ENCODE results near the gene NDUFV1. TPM values are rescaled to one million over a fixed set of nuclear protein-coding genes. Genes with fewer than 3 reads are reported as not detected.
"Not testable (repeated sequence)": the region's sequence is repeated elsewhere in the genome, so short reads cannot be mapped to it uniquely, and the experiment has no call there.

Gene NDUFV1
- polyA plus RNA-seq, 1 donor = 155 TPM

DNA sequence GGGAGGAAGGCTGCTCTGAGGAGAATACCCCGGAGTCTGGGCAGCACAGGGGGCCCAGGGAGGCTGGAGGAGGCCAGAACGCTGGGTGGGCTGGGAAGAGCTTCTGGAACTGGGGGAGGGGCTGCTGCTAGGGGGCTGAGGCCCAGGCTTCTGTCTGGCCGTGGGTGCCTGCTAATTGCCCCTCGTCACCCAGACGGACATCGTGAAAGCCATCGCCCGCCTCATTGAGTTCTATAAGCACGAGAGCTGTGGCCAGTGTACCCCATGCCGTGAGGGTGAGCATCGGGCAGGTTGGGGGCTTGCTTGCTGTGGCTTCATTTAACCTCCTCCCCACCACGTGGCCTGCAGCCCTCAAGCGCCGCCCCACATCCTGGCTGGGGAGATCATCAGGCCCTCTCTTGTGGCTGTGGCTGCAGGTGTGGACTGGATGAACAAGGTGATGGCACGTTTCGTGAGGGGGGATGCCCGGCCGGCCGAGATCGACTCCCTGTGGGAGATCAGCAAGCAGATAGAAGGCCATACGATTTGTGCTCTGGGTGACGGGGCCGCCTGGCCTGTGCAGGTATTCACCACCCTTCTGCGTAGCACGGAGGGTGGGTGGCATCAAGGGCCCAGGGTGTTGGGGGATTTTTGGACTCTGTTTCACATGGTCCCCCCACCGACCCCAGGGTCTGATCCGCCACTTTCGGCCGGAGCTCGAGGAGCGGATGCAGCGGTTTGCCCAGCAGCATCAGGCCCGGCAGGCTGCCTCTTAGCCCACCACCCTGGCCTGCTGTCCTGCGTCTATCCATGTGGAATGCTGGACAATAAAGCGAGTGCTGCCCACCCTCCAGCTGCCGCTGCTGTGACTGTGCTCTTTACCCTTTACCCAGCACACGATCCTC is 5.2 kb downstream of the NDUFV1 start:
- no peak for DNase-seq

DNA sequence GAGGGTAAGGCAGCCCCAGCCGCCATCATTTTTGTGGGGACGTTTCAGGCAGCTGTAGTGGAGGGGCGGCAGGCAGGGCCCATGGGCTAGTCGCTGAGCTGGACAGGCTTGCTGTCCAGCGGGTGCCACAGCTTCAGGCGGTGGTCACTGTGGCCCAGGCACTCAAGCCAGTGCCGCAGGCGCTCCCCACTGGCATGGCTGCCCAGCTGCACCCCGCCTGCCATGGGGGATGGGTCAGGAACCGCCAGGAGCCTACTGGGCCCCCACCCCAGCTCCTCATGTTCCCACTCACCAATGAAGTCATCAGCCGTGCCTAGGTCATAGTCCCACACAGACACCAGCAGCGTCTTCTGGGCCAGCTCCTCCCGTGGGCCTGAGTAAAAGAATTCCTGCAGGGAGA is 6.0 kb downstream of the NDUFV1 start:
- DNase-seq = no peak

DNA sequence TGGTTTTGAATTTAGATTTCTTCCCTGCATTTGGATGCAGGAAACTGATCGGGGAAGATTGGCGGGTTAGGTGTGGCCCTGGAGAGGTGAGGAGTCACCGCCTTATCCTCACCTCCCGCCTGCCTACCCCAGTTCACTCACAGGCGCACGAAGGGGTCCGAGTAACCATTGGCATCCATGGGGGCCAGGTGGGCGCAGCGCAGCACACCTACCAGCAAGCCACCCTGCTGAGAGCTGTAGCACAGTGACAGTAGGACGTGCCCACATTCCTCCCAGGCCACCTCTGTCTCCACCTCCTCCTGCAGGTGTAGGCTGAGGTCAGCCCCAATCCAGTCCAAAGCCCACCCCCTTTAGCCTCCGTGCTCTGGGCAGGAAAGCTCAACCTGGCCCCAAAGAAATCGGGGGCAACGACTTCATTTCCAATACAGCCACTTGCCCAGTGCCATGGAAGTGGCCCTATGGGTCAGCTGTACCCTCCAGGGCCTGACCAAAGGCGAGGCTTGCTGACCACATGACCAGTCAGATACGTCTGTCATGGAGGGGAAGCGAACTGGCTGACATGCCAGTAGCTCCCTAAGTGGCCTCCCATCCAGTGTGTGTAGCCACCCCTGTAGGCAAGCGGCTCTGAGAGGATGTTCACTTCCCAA is 6.7 kb downstream of the NDUFV1 start:
- DNase-seq = no peak

DNA sequence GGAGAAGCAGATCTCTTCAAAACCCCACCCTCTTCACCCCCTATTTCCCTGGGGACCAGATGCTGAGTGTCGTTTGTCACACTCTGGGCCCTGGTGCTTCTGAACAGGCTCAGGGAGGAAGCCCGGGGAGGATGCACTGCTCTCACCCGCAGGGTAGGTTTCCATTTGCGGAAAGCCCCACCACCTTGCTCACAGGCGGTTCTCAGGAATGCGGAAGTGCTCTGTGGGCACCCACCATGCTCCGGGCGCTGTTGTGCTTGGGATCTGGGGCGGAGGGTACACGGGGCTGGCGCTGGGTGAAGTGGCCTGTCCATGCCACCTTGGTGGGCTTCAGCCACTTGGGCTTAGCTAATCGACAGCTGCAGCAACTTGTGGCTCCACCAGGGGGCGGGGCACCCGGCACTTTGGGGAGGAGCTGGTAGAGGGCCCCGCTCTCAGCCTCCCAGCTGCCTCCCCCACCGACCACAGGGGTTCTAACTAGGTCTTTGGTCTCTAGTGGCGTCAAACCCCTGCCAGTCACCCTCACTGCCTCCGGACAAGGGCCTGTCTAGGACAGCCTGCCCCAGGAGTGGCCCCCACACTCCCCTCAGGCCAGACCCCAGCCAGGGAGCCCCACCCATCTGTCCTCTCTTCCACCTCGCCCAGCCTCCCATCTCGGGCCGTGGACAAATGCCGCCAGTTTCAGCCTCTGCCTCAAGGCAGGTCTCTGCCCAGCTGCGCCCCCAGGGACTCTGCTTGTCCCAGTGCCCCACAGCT is 7.4 kb downstream of the NDUFV1 start:
- DNase-seq = no peak

DNA sequence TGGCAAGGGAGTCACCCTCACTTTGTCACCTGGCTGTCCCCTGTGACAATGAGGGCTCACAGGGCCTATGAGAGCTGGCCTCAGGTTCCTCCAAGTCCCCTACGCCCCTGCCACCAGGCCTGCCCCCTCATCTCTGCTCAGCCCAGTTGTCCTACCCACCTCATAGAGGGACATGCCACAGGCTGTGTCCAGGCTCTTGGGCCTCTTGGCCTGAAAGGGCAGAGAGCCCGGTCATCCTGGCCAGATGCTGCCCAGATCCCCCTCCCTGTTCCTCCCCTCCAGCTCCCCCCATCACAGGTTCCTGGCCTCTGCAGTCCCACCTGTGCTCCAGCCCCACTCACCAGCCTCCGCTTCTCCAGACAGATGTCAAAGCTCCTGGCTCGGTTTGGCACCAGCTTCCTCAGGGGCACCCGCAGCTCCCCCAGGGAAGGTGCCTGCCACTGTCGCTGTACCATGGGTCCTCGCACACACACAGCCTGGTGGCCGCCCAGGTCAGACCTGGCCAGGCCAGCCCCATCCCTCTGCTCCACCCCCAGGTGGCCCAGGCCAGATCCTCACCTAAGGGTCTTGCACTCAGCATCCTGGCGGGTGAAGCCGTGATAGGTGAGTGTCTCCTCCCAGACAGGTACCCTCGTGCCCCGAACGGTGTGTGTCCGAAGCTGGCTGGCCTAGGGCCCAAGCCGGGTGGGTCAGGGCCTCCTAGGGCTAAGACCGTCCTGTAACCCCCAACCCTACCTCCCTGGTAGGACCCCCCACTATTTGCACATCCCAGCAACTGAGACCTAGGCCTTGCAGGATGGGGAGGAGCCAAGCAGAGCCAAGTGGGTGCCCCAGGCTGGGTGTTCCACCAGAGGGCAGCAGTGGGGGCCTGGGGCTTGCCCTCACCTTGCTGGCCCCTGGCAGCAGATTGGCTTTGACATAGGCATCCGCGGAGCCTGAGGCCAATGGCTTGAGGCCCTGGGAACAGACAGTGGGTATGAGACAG is 8.3 kb downstream of the NDUFV1 start:
- no peak for DNase-seq

DNA sequence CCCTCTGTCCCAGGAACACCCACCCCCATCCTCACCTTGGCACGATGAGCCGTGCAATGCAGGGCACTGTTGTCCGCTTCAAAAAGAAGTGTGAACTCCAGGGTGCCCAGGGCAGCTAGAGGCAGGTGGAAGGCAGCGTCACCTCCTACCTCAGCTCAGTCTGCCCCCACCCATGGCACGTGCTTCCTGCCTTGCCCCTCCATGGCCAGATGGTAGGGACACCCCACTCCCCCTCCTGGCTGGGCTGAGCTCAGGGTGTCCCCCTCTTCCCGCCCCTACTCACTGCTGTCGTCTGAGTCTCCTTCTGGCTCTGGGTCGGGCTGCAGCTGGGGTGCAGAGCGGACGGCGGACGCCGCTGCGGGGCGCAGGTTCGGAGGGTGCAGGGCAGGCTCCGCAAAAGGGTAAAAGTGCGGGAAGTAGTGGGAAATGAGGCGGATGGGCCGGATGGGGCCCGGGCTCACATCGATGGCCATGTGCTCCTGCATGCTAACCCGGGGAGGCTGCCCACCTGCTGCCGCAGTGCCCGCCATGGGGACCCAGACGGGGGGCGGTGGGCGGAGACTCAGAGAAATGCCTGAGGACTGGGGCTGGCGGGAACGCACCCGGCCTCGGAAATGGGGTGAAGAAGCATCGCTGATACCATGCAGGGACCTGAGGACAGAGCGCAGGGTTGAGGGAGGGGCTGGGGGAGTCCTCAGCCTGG is 9.1 kb downstream of the NDUFV1 start:
- DNase-seq = no peak

DNA sequence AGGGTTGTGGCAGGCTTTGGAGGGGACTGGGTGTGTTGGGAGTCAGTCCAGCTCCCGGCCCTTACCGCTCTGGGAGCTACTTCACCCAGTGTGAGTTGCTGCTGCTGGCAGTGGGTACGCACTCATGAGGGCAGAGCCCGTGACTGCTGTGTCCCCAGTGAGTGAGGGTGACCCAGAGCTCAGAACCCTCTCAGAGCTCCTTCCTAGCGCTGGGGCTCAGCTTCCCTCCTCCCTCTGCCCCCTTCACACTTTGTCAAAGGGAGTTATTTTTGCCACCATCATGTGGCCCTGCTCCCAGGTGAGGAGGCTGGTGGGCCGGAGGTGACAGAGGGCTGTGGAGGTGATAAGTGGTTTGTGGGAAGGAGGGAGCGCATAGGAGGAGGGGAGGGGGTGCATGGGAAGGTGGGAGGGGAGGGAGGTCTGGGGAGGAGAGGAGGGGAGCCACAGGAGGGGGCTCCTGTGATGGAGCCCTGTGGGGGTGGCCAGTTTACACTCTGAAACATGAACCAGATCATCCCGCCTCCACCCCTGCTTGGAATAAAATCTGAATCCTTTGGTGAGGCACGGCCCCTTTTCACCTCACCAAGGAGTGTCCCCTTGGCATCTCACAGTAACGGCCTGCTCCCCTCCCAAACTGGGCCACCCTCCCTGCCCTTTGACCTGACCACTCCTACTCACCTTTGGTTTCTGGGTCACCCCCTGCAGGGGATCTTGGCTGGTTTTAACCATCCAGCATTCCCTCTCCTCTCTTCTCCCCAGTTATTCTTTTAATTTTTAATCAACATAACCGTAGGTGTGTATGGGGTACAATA is 9.9 kb downstream of the NDUFV1 start:
- DNase-seq = no peak

DNA sequence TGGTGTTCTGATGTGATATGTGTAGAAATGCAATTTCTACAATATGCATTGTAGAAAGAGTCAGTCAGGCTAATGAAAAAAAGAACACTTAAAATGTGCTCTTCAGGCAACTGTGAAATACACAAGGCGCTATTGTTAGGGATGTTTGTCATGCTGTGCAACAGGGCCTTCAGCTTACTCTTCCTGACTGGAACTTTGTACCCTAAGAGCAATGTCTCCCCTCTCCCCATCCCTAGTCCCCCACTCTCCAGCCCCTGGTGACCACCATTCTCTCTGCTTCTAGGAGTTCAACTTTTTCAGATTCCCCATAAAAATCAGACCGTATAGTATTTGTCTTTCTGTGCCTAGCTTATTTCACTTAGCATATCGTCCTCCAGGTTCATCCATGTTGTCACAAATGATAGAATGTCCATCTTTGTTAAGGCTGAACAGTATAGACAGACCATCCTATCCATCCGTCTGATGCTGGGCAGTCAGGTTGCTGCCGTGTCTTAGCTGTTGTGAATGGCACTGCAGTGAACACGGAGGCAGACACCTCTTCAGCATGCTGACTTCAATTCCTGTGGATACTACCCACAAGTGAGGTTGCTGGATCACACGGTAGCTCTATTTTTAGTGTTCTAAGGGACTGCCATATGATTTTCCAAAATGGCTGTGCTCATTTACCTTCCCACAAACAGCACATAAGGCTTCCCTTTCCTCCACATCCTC is 10.7 kb downstream of the NDUFV1 start:
- no peak for DNase-seq

DNA sequence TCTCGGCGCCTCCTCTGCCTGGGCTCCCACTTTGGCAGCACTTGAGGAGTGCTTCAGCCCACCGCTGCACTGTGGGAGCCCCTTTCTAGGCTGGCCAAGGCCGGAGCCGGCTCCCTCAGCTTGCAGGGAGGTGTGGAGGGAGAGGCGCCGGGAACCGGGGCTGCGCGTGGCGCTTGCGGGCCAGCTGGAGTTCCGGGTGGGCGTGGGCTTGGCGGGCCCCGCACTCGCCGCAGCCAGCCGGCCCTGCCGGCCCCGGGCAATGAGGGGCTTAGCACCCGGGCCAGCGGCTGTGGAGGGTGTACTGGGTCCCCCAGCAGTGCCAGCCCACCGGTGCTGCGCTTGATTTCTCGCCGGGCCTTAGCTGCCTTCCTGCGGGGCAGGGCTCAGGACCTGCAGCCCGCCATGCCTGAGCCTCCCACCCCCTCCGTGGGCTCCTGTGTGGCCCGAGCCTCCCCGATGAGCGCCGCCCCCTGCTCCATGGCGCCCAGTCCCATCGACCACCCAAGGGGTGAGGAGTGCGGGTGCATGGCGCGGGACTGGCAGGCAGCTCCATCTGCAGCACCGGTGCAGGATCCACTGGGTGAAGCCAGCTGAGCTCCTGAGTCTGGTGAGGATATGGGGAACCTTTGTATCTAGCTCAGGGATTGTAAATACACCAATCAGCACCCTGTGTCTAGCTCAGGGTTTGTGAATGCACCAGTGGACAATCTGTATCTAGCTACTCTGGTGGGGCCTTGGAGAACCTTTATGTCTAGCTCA is 12.3 kb downstream of the NDUFV1 start:
- not testable (repeated sequence) for DNase-seq

DNA sequence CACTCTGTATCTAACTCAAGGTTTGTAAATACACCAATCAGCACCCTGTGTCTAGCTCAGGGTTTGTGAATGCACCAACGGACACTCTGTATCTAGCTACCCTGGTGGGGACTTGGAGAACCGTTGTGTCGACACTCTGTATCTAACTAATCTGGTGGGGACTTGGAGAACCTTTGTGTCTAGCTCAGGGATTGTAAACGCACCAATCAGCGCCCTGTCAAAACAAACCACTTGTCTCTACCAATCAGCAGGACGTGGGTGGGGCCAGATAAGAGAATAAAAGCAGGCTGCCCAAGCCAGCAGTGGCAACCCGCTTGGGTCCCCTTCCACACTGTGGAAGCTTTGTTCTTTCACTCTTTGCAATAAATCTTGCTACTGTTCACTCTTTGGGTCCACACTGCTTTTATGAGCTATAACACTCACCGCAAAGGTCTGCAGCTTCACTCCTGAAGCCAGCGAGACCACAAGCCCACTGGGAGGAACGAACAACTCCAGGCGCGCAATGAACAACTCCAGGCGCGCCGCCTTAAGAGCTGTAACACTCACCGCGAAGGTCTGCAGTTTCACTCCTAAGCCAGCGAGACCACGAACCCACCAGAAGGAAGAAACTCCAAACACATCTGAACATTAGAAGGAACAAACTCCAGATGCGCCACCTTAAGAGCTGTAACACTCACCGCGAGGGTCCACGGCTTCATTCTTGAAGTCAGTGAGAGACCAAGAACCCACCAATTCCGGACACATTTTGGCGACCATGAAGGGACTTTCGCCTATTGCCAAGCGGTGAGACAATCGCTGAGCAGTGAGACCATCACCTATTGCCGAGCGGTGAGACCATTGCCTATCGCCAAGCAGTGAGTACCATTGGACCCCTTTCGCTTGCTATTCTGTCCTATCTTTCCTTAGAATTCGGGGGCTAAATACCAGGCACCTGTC is 13.2 kb downstream of the NDUFV1 start:
- DNase-seq = not testable (repeated sequence)

DNA sequence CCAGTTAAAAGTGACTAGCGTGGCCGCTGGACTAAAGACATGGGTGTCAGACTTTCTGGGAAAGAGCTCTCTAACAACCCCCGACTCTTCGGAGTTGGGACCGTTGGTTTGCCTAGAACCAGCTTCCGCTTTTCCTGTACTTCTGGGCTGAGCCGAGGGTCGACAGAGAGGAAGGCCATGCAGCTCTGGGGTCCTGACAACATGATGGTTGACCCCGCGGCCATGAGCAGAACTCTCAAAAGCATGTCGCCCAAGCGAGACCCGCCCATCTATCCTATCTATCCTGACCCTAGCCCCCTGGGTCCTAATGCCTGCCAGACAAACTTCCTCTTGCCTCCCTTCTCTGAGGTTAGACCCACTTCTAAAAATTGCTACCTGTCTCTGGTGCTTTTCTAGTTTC is 13.9 kb downstream of the NDUFV1 start:
- not testable (repeated sequence) for DNase-seq

DNA sequence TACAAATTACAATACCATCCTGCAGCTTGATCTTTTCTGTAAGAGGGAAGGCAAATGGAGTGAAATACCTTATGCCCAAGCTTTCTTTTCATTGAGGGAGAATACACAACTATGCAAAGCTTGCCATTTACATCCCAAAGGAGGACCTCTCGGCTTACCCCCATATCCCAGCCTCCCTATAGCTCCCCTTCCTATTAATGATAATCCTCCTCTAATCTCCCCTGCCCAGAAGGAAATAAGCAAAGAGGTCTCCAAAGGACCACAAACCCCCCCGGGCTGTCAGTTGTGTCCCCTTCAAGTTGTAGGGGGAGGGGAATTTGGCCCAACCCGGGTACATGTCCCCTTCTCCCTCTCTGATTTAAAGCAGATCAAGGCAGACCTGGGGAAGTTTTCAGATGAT is 15.2 kb downstream of the NDUFV1 start:
- not testable (repeated sequence) for DNase-seq

DNA sequence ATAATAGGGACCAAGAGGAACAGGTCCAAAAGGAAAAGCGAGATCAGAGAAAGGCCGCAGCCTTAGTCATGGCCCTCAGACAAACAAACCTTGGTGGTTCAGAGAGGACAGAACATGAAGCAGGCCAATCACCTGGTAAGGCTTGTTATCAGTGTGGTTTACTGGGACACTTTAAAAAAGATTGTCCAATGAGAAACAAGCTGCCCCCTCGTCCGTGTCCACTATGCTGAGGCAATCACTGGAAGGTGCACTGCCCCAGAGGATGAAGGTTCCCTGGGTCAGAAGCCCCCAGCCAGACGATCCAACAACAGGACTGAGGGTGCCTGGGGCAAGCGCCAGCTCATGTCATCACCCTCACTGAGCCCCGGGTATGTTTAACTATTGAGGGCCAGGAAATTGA is 16.2 kb downstream of the NDUFV1 start:
- DNase-seq = not testable (repeated sequence)

DNA sequence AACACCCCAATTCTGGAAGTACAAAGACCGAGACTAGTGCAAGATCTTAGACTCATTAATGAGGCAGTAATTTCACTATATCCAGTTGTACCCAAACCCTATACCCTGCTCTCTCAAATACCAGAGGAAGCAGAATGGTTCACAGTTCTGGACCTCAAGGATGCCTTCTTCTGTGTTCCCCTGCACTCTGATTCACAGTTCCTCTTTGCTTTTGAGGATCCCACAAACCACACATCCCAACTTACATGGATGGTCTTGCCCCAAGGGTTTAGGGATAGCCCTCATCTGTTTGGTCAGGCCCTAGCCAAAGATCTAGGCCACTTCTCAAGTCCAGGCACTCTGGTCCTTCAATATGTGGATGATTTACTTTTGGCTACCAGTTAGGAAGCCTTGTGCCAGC is 17.1 kb downstream of the NDUFV1 start:
- DNase-seq = not testable (repeated sequence)

DNA sequence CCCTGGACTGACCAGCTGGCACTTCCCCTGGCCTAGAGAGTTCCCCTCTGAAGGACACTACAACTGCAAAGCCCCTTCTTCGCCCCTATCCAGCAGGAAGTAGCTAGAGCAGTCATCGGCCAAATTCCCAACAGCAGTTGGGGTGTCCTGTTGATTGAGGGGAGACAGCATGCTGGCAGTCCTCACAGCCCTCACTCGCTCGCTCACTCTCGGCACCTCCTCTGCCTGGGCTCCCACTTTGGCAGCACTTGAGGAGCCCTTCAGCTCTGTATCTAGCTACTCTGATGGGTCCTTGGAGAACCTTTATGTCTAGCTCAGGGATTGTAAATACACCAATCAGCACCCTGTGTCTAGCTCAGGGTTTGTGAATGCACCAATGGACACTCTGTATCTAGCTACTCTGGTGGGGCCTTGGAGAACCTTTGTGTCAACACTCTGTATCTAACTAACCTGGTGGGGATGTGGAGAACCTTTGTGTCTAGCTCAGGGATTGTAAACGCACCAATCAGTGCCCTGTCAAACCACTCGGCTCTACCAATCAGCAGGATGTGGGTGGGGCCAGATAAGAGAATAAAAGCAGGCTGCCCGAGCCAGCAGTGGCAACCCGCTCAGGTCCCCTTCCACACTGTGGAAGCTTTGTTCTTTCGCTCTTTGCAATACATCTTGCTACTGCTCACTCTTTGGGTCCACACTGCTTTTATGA is 19.5 kb downstream of the NDUFV1 start:
- not testable (repeated sequence) for DNase-seq

DNA sequence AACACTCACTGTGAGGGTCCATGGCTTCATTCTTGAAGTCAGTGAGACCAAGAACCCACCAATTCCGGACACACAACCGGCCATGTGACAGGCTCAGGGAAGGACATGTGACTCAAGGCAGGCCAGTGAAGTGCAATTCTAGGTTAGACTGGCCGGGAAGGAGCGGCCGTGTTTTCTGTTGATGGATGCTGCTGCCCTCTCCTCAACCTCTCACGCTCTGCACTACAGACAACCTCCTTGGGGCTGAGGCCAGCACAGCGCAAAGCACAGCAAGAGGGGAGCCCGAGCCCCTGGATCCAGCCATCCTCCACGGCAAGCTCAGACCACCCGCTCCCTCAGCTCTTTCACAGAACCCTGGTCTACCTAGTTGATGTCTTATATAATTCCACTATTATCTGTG is 20.2 kb downstream of the NDUFV1 start:
- no peak for DNase-seq

DNA sequence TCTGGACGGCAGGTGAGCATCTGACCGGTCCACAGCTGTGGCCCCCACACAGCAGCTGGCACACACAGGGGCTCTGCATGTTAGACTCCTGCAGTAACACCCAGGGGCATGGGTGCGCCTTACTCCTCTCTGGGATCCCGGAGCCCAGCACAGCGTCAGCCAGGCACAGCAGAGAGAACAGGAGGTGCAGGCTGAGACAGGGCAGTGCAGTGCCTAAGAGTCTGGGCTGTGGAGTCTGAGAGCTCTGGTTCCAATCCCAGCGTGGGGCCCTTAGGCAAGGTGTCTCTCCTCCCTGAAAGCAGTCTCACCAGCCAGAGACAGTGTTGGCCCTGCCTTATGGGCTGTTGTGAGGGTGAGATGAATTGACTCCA is 20.7 kb downstream of the NDUFV1 start:
- no peak for DNase-seq
